ENCODE measurements around the gene OLIG2.

- no peak for TF ChIP-seq CTCF (IDR thresholded peaks at IDR 0.05)
- no peak for TF ChIP-seq ZNF317 (CRISPR knock-in tag; IDR thresholded peaks at IDR 0.05; ENCODE audit: borderline replicate concordance, low read depth)
- TF ChIP-seq SP1 (CRISPR knock-in tag; conservative IDR thresholded peaks at IDR 0.05): no peak
- no peak for TF ChIP-seq ATF2 (CRISPR knock-in tag; IDR thresholded peaks at IDR 0.05; ENCODE audit: borderline replicate concordance, low read depth)
- TF ChIP-seq USF1 (CRISPR knock-in tag; IDR thresholded peaks at IDR 0.05): no peak
- TF ChIP-seq ZNF512 (CRISPR knock-in tag; IDR thresholded peaks at IDR 0.05; ENCODE audit: borderline replicate concordance): no peak
Measured at GRCh38 chr21:33069243-33069642, 43.5 kb downstream of the OLIG2 start.
